Thyroid gland (tissue), 4 donors: Measurements from ENCODE around the gene ALPK3. TPM values are rescaled to one million over a fixed set of nuclear protein-coding genes. Genes with fewer than 3 reads are reported as not detected.

Source experiments
- DNase-seq, 2 donors: peaks; one replicate each; pipeline ENCODE4 v3.0.0-alpha.2; 2019
- H3K27ac ChIP-seq, 3 donors: fragments of 200-600 bp; sonication (generic); 1 replicate in 2 of 3; 2 replicates in 1 of 3; pipeline ENCODE4 v1.5.1; 2016 to 2019; ENCODE audit warnings: mild to moderate bottlenecking in 1 of 3, moderate library complexity in 1 of 3
- H3K27me3 ChIP-seq: fragments of 200-600 bp; sonication (generic); one replicate; pipeline ENCODE4 v1.5.1; 2019
- H3K36me3 ChIP-seq, 2 donors: fragments of 200-600 bp; sonication (generic); one replicate each; pipeline ENCODE4 v1.5.1; 2016 to 2019
- H3K4me1 ChIP-seq, 2 donors: fragments of 200-600 bp; sonication (generic); one replicate each; pipeline ENCODE4 v1.5.1; 2017 to 2019
- H3K4me3 ChIP-seq, 3 donors: fragments of 200-600 bp; sonication (generic); replicated peaks in 1 of 3; 1 replicate in 2 of 3; 2 replicates in 1 of 3; pipeline ENCODE4 v1.5.1; 2016; ENCODE audit warnings: mild to moderate bottlenecking in 1 of 3
- H3K9me3 ChIP-seq: fragments of 200-600 bp; sonication (generic); one replicate; pipeline ENCODE4 v1.5.1; 2017
- POLR2A ChIP-seq, 2 donors: fragments of 450-650 bp; IDR thresholded peaks; one replicate each; pipeline ENCODE4 v1.6.1; 2017; ENCODE audit warnings: antibody characterized with exemption in 2 of 2, mild to moderate bottlenecking in 2 of 2, moderate library complexity in 1 of 2
- WGBS, 2 donors: methylation state at CpG; one replicate each; pipeline ENCODE4 v1.1.5; 2017; 5-methylcytosine and 5-hydroxymethylcytosine counted together
- intact Hi-C: fragments of 100-400 bp; cut with DNase I; formaldehyde crosslinking; loops from one replicate; pipeline ENCODE4 v1.15.1; 2023
- total RNA-seq, 4 donors: library from RNA; depleted of rRNA; stranded (reverse); fragments of >200 nt; gene quantifications; one replicate each; pipeline ENCODE4 v1.2.3, GENCODE V29; 2016
- TF ChIP-seq, protein P1 (sequence below), 6 experiments: fragments of 200-600 bp in 3 of 6; fragments of 450-650 bp in 3 of 6; sonication (generic) in 3 of 6; IDR thresholded peaks; one replicate each; pipeline ENCODE4 v1.5.1; 2016 to 2019; ENCODE audit warnings: antibody characterized with exemption in 6 of 6, mild to moderate bottlenecking in 2 of 6, inconsistent platforms in 1 of 6, moderate library complexity in 1 of 6

Gene ALPK3
- total RNA-seq, 4 donors from 2014 or later = 5.8 to 10.4 (median 7.4) TPM

DNA sequence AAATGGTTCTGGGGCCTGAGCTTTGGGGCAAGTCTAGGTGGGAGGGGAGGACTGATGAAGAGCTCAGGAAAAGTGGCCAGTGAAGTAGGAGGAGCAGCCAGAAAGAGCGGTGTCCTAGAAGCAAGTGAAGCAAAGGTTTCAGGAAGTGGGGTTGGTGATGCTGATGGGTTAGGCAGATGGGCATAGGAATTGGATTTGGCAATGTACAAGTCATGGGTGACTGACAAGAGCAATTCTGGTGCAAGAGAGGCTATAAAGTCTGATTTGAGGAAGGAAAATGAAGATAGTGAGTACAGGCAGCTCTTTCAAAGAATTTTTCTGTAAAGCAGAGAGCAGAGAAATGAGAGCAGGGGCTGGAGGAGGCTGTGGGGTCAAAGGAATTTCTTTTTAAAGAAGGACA, 19.7 kb downstream of the ALPK3 start:
- H3K4me1 ChIP-seq = peaks cover 7 to 26% of the 10 kb centered on the region in 2 donors
- no peak for DNase-seq
- H3K27ac ChIP-seq = no peak overlapping the region
- no peaks in the 10 kb centered on the region for H3K9me3 ChIP-seq
- no peaks in the 10 kb centered on the region for H3K36me3 ChIP-seq
- TF ChIP-seq, protein P1, sequence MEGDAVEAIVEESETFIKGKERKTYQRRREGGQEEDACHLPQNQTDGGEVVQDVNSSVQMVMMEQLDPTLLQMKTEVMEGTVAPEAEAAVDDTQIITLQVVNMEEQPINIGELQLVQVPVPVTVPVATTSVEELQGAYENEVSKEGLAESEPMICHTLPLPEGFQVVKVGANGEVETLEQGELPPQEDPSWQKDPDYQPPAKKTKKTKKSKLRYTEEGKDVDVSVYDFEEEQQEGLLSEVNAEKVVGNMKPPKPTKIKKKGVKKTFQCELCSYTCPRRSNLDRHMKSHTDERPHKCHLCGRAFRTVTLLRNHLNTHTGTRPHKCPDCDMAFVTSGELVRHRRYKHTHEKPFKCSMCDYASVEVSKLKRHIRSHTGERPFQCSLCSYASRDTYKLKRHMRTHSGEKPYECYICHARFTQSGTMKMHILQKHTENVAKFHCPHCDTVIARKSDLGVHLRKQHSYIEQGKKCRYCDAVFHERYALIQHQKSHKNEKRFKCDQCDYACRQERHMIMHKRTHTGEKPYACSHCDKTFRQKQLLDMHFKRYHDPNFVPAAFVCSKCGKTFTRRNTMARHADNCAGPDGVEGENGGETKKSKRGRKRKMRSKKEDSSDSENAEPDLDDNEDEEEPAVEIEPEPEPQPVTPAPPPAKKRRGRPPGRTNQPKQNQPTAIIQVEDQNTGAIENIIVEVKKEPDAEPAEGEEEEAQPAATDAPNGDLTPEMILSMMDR (IDR thresholded peaks at IDR 0.05) = no peak
- TF ChIP-seq POLR2A (IDR thresholded peaks at IDR 0.05) = no peak
- no peaks in the 10 kb centered on the region for H3K27me3 ChIP-seq
- 84 to 96% methylated on average over 1 of the region's 1 CpG for WGBS, 2 donors
- intact Hi-C loops = no loop called here
- H3K4me3 ChIP-seq = no peak overlapping the region

DNA sequence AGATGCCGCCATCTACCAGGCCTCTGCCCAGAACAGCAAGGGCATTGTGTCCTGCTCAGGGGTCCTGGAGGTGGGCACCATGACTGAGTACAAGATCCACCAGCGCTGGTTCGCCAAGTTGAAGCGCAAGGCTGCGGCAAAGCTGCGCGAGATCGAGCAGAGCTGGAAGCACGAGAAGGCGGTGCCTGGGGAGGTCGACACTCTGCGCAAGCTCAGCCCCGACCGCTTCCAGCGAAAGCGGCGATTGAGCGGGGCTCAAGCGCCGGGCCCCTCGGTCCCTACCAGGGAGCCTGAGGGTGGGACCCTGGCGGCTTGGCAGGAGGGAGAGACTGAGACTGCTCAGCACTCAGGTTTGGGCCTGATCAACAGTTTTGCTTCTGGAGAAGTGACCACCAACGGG, 22.6 kb downstream of the ALPK3 start:
- H3K27ac ChIP-seq = no peak overlapping the region
- H3K27me3 ChIP-seq = no peaks in the 10 kb centered on the region
- no peak for DNase-seq
- no peak for TF ChIP-seq POLR2A (IDR thresholded peaks at IDR 0.05)
- TF ChIP-seq, protein P1 (IDR thresholded peaks at IDR 0.05) = no peak
- intact Hi-C loops = loop anchor here (10.0 kb wide), 1 partner anchor 55 kb away; no protein-coding TSS in a partner anchor
- H3K36me3 ChIP-seq = no peaks in the 10 kb centered on the region
- WGBS, 2 donors = 95 to 97% methylated on average over 23 of the region's 23 CpGs
- no peak overlapping the region for H3K4me3 ChIP-seq
- no peaks in the 10 kb centered on the region for H3K9me3 ChIP-seq
- peaks cover 12 to 24% of the 10 kb centered on the region in 2 donors for H3K4me1 ChIP-seq

DNA sequence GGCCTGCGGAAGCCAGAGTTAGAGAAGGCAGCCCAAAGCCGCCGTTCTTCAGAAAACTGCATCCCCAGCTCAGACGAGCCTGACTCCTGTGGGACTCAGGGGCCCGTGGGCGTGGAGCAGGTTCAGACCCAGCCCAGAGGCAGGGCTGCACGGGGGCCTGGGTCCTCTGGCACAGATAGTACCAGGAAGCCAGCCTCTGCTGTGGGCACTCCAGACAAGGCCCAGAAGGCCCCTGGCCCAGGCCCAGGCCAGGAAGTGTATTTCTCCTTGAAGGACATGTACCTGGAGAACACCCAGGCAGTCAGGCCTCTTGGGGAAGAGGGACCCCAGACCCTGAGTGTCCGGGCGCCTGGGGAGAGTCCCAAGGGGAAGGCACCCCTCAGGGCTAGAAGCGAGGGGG, 23.1 kb downstream of the ALPK3 start:
- intact Hi-C loops = loop anchor here (10.0 kb wide), 1 partner anchor 55 kb away; no protein-coding TSS in a partner anchor
- Histone ChIP-seq H3K4me1 (peaks cover 12 to 24% of the 10 kb centered on the region in 2 donors), H3K4me3 (no peak overlapping the region), H3K27ac (peak overlapping the region in 2 of 3 donors; percentile 66 to 79), H3K36me3 (no peaks in the 10 kb centered on the region), H3K9me3 (no peaks in the 10 kb centered on the region), H3K27me3 (no peaks in the 10 kb centered on the region)
- TF ChIP-seq, protein P1 (IDR thresholded peaks at IDR 0.05) = no peak
- no peak for TF ChIP-seq POLR2A (IDR thresholded peaks at IDR 0.05)
- 82 to 93% methylated on average over 8 to 9 of the region's 10 CpGs for WGBS, 2 donors
- no peak for DNase-seq

DNA sequence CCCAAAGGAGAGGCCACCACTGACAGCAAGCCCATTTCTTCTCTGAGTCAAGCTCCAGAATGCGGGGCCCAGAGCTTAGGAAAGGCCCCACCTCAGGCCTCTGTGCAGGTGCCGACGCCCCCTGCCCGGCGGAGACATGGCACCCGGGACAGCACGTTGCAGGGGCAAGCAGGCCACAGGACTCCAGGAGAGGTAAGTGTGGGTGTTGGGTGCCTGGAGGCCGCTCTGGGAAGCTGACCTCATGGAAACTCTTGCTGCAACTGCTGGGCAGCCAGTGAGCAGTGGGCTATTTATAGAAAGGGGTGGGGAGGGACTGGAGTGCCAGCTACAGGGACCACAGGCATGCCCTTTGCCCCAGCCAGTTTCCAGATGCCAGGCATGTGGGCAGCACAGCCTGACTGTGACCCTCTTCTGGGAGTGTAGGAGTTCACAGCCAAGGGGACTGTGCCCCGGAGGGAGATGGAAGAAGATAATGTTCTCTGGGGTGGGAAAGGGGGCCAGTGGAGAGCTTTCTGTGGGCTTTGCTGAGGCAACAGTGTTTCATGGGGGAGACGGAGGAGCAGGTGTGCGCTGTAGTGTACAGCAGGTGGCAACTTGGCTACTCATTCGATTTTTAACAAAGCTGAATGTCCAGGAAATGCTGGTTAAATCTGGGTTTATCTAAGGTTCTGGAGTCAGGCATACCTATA, 23.7 kb downstream of the ALPK3 start:
- Histone ChIP-seq H3K9me3 (no peaks in the 10 kb centered on the region), H3K27ac (peak overlapping the region in 2 of 3 donors; percentile 66 to 79), H3K4me1 (peaks cover 12 to 24% of the 10 kb centered on the region in 2 donors), H3K4me3 (no peak overlapping the region), H3K27me3 (no peaks in the 10 kb centered on the region), H3K36me3 (no peaks in the 10 kb centered on the region)
- intact Hi-C loops = loop anchor here (10.0 kb wide), 1 partner anchor 56 kb away; no protein-coding TSS in a partner anchor
- 53 to 89% methylated on average over 8 to 12 of the region's 12 CpGs for whole genome bisulfite sequencing, 2 donors
- TF ChIP-seq, protein P1 (IDR thresholded peaks at IDR 0.05) = no peak
- no peak for TF ChIP-seq POLR2A (IDR thresholded peaks at IDR 0.05)
- DNase-seq = peak; percentile 40 to 56

DNA sequence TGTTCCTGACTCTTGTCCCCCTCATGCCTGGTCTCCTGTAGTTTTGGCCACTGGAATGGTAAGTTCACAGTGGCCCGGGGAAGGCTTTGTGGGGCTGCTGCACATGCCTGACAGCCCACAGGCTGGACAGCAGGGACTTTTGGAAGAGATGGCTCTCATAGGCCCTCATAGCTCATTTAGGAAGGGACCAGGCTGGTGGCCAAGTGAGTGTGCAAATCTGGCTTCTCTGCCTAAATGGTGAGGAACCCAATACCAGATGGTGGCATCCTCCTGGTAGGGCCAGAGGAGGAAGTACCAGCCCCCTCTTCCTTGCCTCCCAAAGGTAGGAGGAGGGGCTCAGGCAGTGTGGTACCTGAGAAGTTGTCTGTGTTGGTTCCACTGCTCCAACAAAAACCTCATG, 25.6 kb downstream of the ALPK3 start:
- H3K27ac ChIP-seq = no peak overlapping the region
- H3K4me3 ChIP-seq = no peak overlapping the region
- no peak for TF ChIP-seq POLR2A (IDR thresholded peaks at IDR 0.05)
- TF ChIP-seq, protein P1 (IDR thresholded peaks at IDR 0.05) = no peak
- H3K36me3 ChIP-seq = no peaks in the 10 kb centered on the region
- WGBS, 2 donors = 38 to 50% methylated on average over 1 of the region's 1 CpG
- no peaks in the 10 kb centered on the region for H3K27me3 ChIP-seq
- intact Hi-C loops = loop anchor here (10.0 kb wide), 1 partner anchor 58 kb away; no protein-coding TSS in a partner anchor
- no peaks in the 10 kb centered on the region for H3K9me3 ChIP-seq
- peak; percentile 16 to 30 for DNase-seq
- peaks cover 12 to 24% of the 10 kb centered on the region in 2 donors for H3K4me1 ChIP-seq
